NCI-H2196 (cell line): ENCODE data around the gene ARSK.
"Not testable (repeated sequence)": the region's sequence is repeated elsewhere in the genome, so short reads cannot be mapped to it uniquely, and the experiment has no call there.

Source experiments
- DNase-seq: peaks from one replicate; lab custom pipeline; 2025; ENCODE audit not compliant: unreplicated experiment; lab: John Stamatoyannopoulos, UW

ARSK gene

GRCh38 chr5:95620870-95621838 lies 66.3 kb downstream of the ARSK start:
- peak; percentile 26 for DNase-seq

- DNase-seq: no peak
Measured at GRCh38 chr5:95621839-95622629, 67.1 kb downstream of the ARSK start.

GRCh38 chr5:95623706-95624105 lies 68.8 kb downstream of the ARSK start:
- no peak for DNase-seq

GRCh38 chr5:95624368-95624767 lies 69.5 kb downstream of the ARSK start:
- no peak for DNase-seq

- DNase-seq: no peak
Measured at GRCh38 chr5:95626701-95627100, 71.8 kb downstream of the ARSK start.

- no peak for DNase-seq
Measured at GRCh38 chr5:95627971-95628810, 73.3 kb downstream of the ARSK start.

GRCh38 chr5:95628933-95629332 lies 74.0 kb downstream of the ARSK start:
- DNase-seq: no peak

GRCh38 chr5:95630394-95630917 lies 75.6 kb downstream of the ARSK start:
- DNase-seq: no peak

- DNase-seq: no peak
Measured at GRCh38 chr5:95631255-95631958, 76.5 kb downstream of the ARSK start.

GRCh38 chr5:95631991-95632675 lies 77.2 kb downstream of the ARSK start:
- no peak for DNase-seq

- not testable (repeated sequence) for DNase-seq
Measured at GRCh38 chr5:95632942-95633341, 78.0 kb downstream of the ARSK start.

- DNase-seq: no peak
Measured at GRCh38 chr5:95633671-95634070, 78.8 kb downstream of the ARSK start.

- no peak for DNase-seq
Measured at GRCh38 chr5:95634081-95634480, 79.2 kb downstream of the ARSK start.

GRCh38 chr5:95638632-95639031 lies 83.7 kb downstream of the ARSK start:
- no peak for DNase-seq

GRCh38 chr5:95641741-95642220 lies 86.9 kb downstream of the ARSK start:
- DNase-seq: no peak

- no peak for DNase-seq
Measured at GRCh38 chr5:95643152-95643551, 88.3 kb downstream of the ARSK start.

GRCh38 chr5:95644351-95645042 lies 89.6 kb downstream of the ARSK start:
- peak; percentile 26 for DNase-seq

- DNase-seq: not testable (repeated sequence)
Measured at GRCh38 chr5:95646226-95646568, 91.3 kb downstream of the ARSK start.
